Left cardiac atrium (tissue), 4 donors: ENCODE data around the gene ZC4H2. TPM values are rescaled to one million over a fixed set of nuclear protein-coding genes. Genes with fewer than 3 reads are reported as not detected.
A peak's percentile ranks its signal among the peaks of the same experiment; 100 is the strongest.
"Not testable (repeated sequence)": the region's sequence is repeated elsewhere in the genome, so short reads cannot be mapped to it uniquely, and the experiment has no call there.

Experiments used
- ATAC-seq, 2 donors: fragments of 200-7000 bp; cut with Tn5 transposase; one replicate each; pipeline ENCODE4 v1.9.1; 2020; ENCODE audit warnings: mild to moderate bottlenecking in 2 of 2, moderate library complexity in 2 of 2
- DNase-seq: peaks from one replicate; pipeline ENCODE4 v3.0.0-alpha.2; 2020
- intact Hi-C, 2 donors: fragments of 100-400 bp; cut with DNase I; formaldehyde crosslinking; loops; one replicate each; pipeline versions ENCODE4 v1.14.1 to v1.15.1; 2022 to 2023
- long read RNA-seq: library from polyadenylated mRNA; unstranded; transcript quantifications from one replicate; pipeline ENCODE4 v2.0.0, GENCODE V29; 2021
- total RNA-seq, 2 donors: library from RNA; stranded (reverse); fragmentation: NEBNext Ultra II Directional; extraction: Animal tissue kit (Norgen Biotek cat#: 25700); gene quantifications; one replicate each; pipeline ENCODE4 v1.2.1, GENCODE V29; 2021
- donor health status: DM: no; HTN: yes; CAD: no.
- donor health status: DM: no; HTN: yes; CAD: no; lungs with severe emphysema.
- donor health status: DM: yes; HTN: yes; CAD: no.
- donor health status: Dilated cardiomyopathy.

ZC4H2 gene, protein sequence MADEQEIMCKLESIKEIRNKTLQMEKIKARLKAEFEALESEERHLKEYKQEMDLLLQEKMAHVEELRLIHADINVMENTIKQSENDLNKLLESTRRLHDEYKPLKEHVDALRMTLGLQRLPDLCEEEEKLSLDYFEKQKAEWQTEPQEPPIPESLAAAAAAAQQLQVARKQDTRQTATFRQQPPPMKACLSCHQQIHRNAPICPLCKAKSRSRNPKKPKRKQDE
- total RNA-seq: 10 to 100 TPM in 1 of 2 donors, 1 to 10 TPM in 1; 6.8 to 10.1 TPM
- long read RNA-seq, transcript ZC4H2-207 (5 exons, 606 nt): major isoform, 7 of 8 reads
- long read RNA-seq, partial matches to known transcripts: 1 of 8 reads
- long read RNA-seq, other reads (novel, unspliced or antisense): 0 of 8 reads

DNA sequence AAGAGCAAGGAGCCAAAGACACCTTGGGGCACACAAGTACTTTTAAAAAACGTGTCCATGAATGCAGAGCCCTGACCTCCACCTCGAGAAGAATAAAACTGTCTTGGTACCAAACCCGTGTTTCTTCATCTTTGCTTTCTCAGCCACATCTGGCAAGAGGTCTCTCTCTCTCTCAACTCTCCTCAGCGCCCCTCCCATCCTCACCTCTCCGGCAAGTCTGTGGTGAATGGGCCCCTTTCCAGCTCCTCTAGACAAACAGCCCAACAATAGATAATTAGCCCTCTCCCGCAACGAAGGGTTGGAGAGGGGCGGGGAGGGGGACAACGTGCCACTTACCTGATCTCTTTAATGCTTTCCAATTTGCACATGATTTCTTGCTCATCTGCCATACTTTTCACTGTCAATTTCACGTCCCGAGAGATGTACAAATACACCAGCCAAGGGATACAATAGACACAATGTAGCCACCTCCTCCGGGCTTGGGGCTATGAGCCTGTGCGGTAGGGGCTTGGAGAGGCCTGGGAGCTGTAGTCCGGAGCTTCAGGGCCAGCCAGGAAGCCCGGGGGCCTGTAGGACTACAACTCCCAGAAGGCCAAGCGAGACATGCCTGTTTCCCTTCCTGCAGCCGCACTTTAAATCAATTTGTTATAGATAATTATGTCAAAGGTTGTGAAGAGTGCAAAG lies at the start of gene ZC4H2:
Gene ZC4H2, minus strand, starts transcription at position 462 of the 684 bp plus-strand sequence. Its CDS starts 73 bp downstream, at position 389.
- DNase-seq: peak; percentile 80
- intact Hi-C loops: loop anchor here in 1 of 2 donors (10.0 kb wide), 1 partner anchor 59 kb away; the partner anchor contains the start of gene ZC3H12B
- peak; percentile 99 to 100 for ATAC-seq

DNA sequence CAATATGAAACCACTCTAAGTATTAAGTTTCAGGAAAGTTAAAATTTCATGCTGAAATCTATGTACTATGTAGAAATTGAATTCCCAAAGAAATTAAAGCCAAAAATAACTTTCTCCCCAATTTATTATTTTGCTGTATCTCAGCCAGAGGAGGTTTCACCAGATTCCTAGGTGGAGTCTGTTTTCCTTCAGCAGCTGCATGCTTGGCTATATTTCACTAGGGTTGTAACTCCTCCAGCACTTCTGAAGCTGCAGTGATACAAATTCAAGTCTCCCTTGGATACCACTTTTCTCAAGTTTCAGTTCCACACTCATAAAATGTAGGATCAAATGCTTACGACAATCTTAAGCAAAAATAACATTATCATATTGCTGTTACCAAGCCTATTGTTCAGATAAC lies 41.2 kb upstream of the ZC4H2 start:
- peak in 1 of 2 donors; percentile 53 for ATAC-seq
- intact Hi-C loops: no loop called here
- DNase-seq: no peak

DNA sequence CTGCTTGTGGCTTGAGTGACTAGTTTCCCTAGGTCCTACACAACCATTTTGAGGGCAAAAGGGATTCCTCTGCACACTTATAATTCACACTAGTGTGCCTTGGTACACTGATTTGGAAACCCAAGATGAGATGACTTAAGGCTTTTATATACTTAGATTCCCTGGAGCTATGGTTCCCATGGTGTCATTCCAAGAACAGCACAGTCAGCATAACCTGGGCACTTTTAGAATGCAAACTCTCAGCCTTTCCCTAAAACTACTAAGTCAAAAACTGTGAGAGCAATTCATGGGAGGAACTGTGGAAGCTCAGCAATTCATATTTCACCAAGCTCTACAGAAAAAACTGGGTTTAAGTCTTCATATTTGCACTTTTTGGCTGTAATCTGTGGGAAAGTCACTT lies 38.0 kb upstream of the ZC4H2 start:
- no peak for DNase-seq
- ATAC-seq: no peak
- intact Hi-C loops: no loop called here

DNA sequence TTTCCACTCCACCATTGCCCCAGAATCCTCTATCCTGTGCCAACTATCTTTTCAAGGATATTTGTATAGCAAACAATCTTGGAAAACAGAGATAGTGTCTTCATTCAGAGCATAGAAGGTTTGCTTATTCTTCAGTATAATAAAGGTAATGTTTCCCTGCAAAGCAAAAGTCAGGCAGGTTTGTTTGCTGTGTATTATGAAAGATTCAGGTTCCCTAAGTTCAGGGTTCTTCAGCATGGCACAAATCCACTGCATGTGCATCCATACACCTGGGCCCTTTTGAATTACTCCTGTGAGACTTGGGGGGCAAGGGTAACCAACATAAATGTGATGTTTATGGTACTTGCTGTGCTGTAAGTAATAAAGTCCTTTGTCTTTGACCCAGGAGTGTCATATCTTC lies 33.2 kb upstream of the ZC4H2 start:
- no peak for DNase-seq
- no peak for ATAC-seq
- intact Hi-C loops: no loop called here

DNA sequence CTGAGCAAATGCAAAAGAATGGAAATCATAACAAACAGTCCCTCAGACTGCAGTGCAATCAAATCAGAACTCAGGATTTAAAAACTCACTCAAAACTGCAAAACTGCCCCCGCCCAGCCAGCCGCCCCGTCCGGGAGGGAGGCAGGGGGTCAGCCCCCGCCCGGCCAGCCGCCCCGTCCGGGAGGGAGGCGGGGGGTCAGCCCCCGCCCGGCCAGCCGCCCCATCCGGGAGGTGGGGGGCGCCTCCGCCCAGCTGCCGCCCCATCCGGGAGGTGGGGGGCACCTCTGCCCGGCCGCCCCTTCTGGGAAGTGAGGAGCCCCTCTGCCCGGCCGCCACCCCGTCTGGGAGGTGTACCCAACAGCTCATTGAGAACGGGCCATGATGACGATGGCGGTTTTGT lies 26.0 kb upstream of the ZC4H2 start:
- ATAC-seq, DNase-seq, intact Hi-C loops: not testable (repeated sequence)

DNA sequence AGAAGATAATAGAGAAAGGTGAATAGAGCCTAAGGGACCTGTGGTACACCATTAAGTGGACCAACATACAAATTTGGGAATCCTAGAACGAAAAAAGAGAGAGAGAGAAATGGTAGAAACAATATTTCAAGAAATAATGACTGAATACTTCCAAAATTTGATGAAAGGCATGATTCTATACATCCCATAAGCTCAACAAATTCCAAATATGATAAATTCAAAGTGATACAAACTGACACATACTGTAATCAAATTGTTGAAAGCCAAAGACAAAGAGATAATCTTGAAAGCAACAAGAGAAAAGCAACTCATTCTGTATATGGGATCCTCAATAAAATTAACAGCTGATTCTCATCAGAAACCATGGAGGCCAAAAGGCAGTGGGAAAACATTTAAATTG lies 20.6 kb upstream of the ZC4H2 start:
- ATAC-seq (no peak), DNase-seq (no peak)
- intact Hi-C loops: no loop called here

DNA sequence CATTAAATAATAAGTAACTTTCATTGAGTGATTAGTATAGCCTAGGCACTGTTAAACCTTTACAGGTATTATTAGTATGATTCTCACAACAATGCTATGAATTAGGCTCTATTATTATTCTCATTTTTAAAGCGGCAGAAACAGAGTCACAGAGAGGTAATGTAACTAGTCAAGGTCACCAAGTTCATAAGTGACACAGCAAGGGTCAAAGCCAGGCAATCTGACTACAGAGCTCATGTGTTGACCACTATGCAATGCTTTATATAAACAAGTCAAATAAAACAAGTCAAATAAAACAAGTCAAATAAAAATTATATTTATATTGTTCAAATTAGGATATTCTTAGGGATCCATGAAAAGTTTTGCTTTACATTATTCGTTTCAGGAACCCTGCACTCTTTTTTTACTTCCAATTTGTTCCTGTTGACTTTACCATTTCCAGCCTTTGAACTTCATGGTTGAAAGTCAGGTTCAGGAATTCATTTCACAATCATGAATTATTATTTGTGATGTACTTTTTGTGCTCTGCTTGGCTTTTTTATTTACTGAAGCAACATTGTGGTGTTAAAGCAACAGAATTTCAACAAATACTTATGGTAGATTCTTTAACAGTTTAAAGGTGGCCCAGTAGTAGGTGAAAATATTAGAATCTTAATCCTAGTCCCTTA lies 18.0 kb upstream of the ZC4H2 start:
- intact Hi-C loops: no loop called here
- DNase-seq (no peak), ATAC-seq (no peak)

DNA sequence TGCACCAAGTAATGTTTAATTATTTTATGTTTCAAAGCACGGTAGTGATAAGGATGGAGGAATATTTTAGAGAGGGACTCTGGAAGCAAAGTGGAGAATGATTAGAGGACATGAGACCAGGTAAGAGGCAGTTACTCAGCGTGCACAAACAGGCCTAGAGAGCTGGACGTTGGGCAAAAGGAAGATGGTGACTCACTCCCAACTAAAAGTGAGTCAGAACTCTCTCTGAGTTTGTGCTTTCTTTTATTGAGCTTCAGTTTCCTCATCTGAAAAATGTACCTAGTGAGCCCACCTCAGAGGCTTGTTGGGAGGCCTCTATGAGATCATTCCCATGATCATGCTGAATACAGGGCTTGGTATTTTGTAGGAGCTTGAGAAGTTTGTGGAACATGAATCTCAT lies 1.6 kb upstream of the ZC4H2 start:
- intact Hi-C loops: loop anchor here in 1 of 2 donors (10.0 kb wide), 1 partner anchor 57 kb away; the partner anchor contains the start of gene ZC3H12B

DNA sequence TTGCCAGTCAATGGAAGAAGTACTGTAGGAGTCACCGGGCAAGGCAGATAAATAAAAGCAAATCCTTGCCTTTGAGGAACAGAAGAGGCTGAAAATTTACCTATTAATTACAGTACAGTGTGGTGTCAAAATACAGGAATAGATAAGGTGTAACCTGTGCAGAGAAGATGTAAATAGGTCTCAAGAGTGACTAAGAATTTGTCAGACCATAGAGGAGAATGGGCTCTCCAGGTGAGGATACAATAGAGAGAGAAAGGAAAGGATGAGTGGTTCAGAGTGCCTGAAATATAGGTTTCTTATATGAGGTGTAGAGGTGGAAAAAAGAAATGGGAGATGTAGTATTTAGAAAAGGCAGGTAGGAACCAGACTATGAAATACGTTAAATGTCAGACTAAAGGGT lies 801 bp upstream of the ZC4H2 start:
- DNase-seq (no peak), ATAC-seq (no peak)
- intact Hi-C loops: loop anchor here in 1 of 2 donors (10.0 kb wide), 1 partner anchor 58 kb away; the partner anchor contains the start of gene ZC3H12B

More for the DNA sequence above, 1.6 kb upstream of the ZC4H2 start:
- ATAC-seq (no peak), DNase-seq (no peak)

DNA sequence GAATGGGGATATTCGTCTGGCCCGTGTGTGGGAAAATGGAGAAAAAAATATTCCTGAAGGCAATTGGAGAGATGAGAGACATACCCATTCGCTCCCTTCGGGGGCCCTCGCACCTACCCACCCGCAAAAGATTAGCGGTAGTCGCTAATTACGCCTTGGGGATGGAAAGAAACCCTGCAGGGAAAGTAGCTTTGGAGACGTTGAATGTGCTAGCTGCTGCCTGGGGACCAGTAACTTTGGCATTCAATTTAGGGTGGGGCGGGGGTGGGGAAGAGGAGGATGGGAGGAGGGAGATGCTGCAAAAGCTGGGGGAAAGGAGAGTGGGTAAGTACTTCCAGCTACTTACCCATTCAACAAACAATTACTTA lies 407 bp upstream of the ZC4H2 start:
- DNase-seq (no peak), ATAC-seq (no peak)
- intact Hi-C loops: loop anchor here in 1 of 2 donors (10.0 kb wide), 1 partner anchor 58 kb away; the partner anchor contains the start of gene ZC3H12B

DNA sequence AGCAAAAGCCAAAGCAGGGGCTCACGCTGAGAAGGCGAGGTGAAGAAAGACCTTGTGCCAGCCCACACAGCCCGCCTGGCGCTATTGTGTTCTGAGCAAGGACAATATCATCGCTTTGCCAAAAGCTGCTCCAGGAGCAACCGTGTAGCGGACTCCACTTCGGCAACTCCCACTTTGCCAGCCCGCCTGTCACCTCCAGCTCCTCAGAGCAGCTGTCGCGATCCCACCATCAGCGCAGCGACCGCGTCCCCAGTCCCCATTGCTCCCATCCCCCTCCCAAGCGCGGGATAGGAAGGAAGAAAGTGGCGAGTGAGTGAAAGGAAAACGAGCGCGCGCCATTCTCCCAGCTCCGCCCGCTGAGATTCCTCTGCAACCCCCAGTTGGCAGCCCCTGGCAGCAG lies 759 bp downstream of the ZC4H2 start:
- DNase-seq (peak; percentile 29), ATAC-seq (peak; percentile 48 to 70)
- intact Hi-C loops: loop anchor here in 1 of 2 donors (10.0 kb wide), 1 partner anchor 59 kb away; the partner anchor contains the start of gene ZC3H12B

DNA sequence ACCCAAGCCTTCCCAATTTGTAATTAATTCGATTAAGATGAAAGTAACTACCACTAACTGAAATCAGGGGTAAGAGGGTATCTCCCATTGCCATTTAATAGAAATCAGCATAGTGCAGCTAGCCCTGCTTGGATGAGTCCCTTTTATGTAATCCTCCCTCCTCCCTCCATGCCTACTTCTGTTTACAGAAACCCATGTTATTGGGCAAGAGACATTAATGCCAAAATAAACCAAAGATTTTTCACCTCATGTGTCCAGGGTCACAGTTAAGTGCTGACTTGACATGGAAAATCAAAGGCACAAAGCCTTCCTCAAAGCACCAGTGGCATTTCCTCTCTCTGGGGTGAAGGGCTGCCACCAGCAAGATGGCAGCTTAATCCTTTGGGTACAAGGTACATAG lies 50.8 kb downstream of the ZC4H2 start:
- DNase-seq (no peak), ATAC-seq (no peak)
- intact Hi-C loops: no loop called here

DNA sequence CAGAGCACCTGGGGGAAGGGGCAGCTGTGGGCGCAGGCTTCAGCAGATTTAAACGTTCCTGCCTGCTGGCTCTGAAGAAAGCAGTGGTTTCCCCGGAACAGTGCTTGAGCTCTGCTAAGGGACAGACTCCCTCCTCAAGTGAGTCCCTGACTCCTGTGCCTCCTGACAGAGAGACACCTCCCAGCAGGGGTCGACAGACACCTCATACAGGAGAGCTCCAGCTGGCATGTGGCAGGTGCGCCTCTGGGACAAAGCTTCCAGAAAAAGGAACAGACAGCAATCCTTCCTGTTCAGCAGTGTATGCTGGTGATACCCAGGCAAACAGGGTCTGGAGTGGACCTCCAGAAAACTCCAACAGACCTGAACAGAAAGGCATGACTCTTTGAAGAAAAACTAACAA lies 68.1 kb downstream of the ZC4H2 start:
- DNase-seq (no peak), ATAC-seq (no peak)
- intact Hi-C loops: loop anchor here in 1 of 2 donors (10.0 kb wide), 1 partner anchor 617 kb away; no protein-coding TSS in a partner anchor

DNA sequence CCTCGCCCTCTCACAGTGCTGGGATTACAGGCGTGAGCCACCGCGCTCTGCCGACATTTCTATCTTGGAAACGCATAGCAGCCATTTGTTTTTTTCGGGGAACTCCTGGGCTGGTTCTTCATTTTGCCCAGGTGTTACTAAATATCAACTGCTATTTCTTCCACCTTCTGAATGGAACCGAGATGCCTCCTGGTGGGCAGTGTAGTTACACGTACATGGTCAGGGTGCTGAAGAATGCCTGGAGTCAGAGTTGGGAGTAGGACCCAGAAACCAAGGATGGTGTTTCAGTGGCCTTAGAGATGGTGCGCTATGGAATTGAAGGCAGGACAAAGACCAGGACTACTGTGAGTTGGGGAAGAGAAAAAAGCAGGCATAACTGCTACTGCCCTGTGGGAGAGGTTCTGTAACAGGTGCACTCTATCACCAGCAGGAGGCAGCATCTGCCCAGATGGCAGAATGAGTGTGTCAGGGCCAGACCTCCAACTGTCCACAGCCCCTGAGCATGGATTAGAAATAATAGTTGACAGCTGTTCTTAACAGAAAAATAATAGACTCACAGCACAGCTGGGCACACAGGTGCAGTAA lies 81.7 kb downstream of the ZC4H2 start:
- ATAC-seq (no peak), DNase-seq (no peak)
- intact Hi-C loops: no loop called here

DNA sequence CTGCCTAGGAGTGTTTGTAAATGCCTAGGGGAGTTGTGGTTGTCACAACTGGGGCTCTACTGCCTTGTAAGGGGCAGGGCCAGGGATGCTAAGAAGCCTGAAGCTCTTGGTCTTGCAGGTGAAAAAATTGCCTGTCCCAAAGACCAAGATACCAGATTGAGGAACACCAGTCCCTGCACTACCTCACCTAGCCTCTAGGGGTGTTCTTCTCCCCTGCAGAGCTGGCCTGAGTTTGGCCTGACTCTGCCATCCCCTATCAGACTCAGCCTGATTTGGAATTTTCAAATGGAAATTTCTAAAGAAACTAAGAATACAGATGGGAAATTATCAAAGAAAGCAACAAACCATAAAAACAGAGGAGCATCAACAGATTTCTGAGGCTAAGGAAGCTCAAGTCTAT lies 90.4 kb downstream of the ZC4H2 start:
- intact Hi-C loops: no loop called here
- DNase-seq: no peak
- no peak for ATAC-seq

DNA sequence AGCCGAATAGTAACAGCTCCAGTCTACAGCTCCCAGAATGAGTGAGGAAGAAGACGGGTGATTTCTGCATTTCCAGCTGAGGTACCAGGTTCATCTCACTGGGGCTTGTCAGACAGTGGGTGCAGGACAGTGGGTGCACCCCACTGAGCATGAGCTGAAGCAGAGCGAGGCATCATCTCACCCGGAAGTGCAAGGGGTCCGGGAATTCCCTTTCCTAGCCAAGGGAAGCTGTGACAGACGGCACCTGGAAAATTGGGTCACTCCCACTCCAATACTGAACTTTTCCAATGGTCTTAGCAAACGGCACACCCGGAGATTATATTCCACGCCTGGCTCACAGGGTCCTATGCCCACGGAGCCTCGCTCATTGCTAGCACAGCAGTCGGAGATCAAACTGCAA lies 97.5 kb downstream of the ZC4H2 start:
- intact Hi-C loops, ATAC-seq, DNase-seq: not testable (repeated sequence)

DNA sequence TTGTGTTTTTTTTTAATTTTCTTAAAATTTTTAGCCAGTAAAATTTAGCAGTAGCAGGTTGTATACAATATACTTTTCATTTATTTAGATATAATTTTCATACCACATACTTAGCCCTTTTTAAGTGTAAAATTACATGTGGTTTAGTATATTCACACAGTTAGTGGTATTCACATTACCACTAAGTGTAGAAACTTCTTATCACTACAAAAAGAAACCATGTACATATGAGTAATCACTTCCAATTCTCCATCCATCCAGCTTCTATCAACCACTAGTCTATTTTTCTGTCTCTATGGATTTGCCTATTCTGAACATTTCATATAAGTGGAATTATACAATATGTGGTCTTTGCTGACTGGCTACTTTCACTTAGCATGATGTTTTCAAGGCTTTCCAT lies 109.0 kb downstream of the ZC4H2 start:
- DNase-seq (no peak), ATAC-seq (no peak)
- intact Hi-C loops: no loop called here
